ENCODE results near the gene SLC22A25. TPM values are rescaled to one million over a fixed set of nuclear protein-coding genes. Genes with fewer than 3 reads are reported as not detected.
"Not testable (repeated sequence)": the region's sequence is repeated elsewhere in the genome, so short reads cannot be mapped to it uniquely, and the experiment has no call there.

SLC22A25 gene
- polyA plus RNA-seq, 1 donor from 2014 or later, result not detected

DNA sequence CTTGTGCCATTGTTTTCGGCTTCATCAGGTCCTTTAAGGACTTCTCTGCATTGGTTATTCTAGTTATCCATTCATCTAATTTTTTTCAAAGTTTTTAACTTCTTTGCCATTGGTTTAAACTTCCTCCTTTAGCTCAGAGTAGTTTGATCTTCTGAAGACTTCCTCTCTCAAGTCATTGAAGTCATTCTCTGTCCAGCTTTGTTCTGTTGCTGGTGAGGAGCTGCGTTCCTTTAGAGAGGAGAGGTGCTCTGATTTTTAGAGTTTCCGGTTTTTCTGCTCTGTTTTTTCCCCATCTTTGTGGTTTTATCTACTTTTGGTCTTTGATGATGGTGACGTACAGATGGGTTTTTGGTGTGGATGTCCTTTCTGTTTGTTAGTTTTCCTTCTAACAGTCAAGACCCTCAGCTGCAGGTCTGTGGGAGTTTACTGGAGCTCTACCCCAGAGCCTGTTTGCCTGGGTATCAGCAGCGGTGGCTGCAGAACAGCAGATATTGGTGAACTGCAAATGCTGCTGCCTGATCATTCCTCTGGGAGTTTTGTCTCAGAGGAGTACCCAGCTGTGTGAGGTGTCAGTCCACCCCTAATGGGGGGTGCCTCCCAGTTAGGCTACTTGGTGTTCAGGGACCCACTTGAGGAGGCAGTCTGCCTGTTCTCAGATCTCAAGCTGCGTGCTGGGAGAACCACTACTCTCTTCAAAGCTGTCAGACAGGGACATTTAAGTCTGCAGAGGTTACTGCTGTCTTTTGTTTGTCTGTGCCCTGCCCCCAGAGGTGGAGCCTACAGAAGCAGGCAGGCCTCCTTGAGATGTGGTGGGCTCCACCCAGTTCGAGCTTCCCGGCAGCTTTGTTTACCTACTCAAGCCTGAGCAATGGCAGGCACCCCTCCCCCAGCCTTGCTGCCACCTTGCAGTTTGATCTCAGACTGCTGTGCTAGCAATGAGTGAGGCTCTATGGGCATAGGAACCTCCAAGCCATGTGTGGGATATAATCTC lies 7.6 kb downstream of the SLC22A25 start:
- H3K9ac ChIP-seq (ENCODE audit: low read length); H4K20me1 ChIP-seq (ENCODE audit: insufficient read depth); H3K79me2 ChIP-seq (replicated peaks; ENCODE audit: insufficient read depth, low read length); H3K4me2 ChIP-seq (ENCODE audit: low read length); H2AFZ ChIP-seq (ENCODE audit: low read depth, low read length); H3K9me2 ChIP-seq (ENCODE audit: insufficient read depth, low read length); H3K36me3 ChIP-seq (ENCODE audit: insufficient read depth, low read length); H3F3A ChIP-seq (ENCODE audit: insufficient read depth, low read length, poor library complexity, severe bottlenecking); H3K9me3 ChIP-seq (ENCODE audit: low read length); H3K27me3 ChIP-seq (ENCODE audit: insufficient read depth, low read depth, low read length); H3K4me3 ChIP-seq (ENCODE audit: low read length); H3K27ac ChIP-seq (ENCODE audit: low read length): not testable (repeated sequence)

DNA sequence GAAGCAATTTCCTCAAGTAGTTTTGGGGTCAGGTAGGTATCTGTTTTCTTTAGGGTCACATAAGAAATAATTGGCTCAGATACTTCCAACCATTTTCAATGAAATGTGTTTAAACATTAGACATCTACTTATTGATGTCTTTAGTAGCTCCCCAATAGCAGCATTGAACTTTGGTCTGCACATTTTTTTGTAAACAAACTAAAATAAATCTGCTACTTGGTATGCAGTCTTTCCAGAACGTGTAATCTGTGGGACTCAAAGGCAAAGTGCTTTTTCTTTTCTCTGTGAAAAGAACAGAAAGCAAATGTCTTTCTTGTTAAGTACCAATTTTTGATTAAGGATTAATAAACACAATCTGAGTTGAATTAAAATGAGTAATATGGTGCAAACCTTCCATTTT lies 13.6 kb downstream of the SLC22A25 start:
- Histone ChIP-seq H3K9me2 (ENCODE audit: insufficient read depth, low read length) (no peaks in the 10 kb centered on the region), H3K36me3 (ENCODE audit: insufficient read depth, low read length) (no peaks in the 10 kb centered on the region), H4K20me1 (ENCODE audit: insufficient read depth) (no peaks in the 10 kb centered on the region), H3K79me2 (replicated peaks; ENCODE audit: insufficient read depth, low read length) (no peaks in the 10 kb centered on the region), H3K4me2 (ENCODE audit: low read length) (no peak overlapping the region), H3K4me3 (ENCODE audit: low read length) (no peak overlapping the region), H3K9me3 (ENCODE audit: low read length) (no peaks in the 10 kb centered on the region), H3F3A (ENCODE audit: insufficient read depth, low read length, poor library complexity, severe bottlenecking) (no peaks in the 10 kb centered on the region), H3K27me3 (ENCODE audit: insufficient read depth, low read depth, low read length) (no peaks in the 10 kb centered on the region), H2AFZ (ENCODE audit: low read depth, low read length) (no peak overlapping the region), H3K9ac (ENCODE audit: low read length) (no peak overlapping the region), H3K27ac (ENCODE audit: low read length) (no peak overlapping the region)
- TF ChIP-seq EZH2 (IDR thresholded peaks at IDR 0.05; ENCODE audit: borderline replicate concordance, insufficient read depth, low read length, poor library complexity, severe bottlenecking), result no peak
- no peak for TF ChIP-seq POLR2AphosphoS5 (IDR thresholded peaks at IDR 0.05)
- TF ChIP-seq, protein P1, sequence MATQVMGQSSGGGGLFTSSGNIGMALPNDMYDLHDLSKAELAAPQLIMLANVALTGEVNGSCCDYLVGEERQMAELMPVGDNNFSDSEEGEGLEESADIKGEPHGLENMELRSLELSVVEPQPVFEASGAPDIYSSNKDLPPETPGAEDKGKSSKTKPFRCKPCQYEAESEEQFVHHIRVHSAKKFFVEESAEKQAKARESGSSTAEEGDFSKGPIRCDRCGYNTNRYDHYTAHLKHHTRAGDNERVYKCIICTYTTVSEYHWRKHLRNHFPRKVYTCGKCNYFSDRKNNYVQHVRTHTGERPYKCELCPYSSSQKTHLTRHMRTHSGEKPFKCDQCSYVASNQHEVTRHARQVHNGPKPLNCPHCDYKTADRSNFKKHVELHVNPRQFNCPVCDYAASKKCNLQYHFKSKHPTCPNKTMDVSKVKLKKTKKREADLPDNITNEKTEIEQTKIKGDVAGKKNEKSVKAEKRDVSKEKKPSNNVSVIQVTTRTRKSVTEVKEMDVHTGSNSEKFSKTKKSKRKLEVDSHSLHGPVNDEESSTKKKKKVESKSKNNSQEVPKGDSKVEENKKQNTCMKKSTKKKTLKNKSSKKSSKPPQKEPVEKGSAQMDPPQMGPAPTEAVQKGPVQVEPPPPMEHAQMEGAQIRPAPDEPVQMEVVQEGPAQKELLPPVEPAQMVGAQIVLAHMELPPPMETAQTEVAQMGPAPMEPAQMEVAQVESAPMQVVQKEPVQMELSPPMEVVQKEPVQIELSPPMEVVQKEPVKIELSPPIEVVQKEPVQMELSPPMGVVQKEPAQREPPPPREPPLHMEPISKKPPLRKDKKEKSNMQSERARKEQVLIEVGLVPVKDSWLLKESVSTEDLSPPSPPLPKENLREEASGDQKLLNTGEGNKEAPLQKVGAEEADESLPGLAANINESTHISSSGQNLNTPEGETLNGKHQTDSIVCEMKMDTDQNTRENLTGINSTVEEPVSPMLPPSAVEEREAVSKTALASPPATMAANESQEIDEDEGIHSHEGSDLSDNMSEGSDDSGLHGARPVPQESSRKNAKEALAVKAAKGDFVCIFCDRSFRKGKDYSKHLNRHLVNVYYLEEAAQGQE (IDR thresholded peaks at IDR 0.05; ENCODE audit: borderline replicate concordance), result no peak
- TF ChIP-seq SMC3 (conservative IDR thresholded peaks at IDR 0.05; ENCODE audit: poor library complexity), result no peak
- TF ChIP-seq MXI1 (conservative IDR thresholded peaks at IDR 0.05; ENCODE audit: poor library complexity, severe bottlenecking), result no peak
- TF ChIP-seq RAD21 (conservative IDR thresholded peaks at IDR 0.05), result no peak
- TF ChIP-seq EP300 (conservative IDR thresholded peaks at IDR 0.05; ENCODE audit: poor library complexity, severe bottlenecking), result no peak
- TF ChIP-seq, protein P2, sequence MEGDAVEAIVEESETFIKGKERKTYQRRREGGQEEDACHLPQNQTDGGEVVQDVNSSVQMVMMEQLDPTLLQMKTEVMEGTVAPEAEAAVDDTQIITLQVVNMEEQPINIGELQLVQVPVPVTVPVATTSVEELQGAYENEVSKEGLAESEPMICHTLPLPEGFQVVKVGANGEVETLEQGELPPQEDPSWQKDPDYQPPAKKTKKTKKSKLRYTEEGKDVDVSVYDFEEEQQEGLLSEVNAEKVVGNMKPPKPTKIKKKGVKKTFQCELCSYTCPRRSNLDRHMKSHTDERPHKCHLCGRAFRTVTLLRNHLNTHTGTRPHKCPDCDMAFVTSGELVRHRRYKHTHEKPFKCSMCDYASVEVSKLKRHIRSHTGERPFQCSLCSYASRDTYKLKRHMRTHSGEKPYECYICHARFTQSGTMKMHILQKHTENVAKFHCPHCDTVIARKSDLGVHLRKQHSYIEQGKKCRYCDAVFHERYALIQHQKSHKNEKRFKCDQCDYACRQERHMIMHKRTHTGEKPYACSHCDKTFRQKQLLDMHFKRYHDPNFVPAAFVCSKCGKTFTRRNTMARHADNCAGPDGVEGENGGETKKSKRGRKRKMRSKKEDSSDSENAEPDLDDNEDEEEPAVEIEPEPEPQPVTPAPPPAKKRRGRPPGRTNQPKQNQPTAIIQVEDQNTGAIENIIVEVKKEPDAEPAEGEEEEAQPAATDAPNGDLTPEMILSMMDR (IDR thresholded peaks at IDR 0.05; ENCODE audit: poor library complexity, severe bottlenecking), result no peak
- TF ChIP-seq TAF1 (IDR thresholded peaks at IDR 0.05; ENCODE audit: low read depth), result no peak

All from neural cell (in vitro differentiated cells).